Activated CD8-positive, alpha-beta memory T cell treated with anti-CD3 and anti-CD28 coated beads, Interleukin-2, amount 50 U/mL, for 48 hours (primary cell): Measurements from ENCODE around the gene ACAD10.
"Not testable (repeated sequence)": the region's sequence is repeated elsewhere in the genome, so short reads cannot be mapped to it uniquely, and the experiment has no call there.

Source experiments
- DNase-seq: peaks from one replicate; pipeline ENCODE4 v3.0.0-alpha.2; 2020

Gene ACAD10

GRCh38 chr12:111685811-111686573, at the start of gene ACAD10, which contains the start of gene BRAP:
Gene ACAD10, plus strand, starts transcription at chr12:111686053. Its CDS starts 6,657 bp downstream, at chr12:111692710.
Gene BRAP, minus strand, starts transcription at chr12:111685956. Its CDS starts 164 bp downstream, at chr12:111685792.
- peak; percentile 98 for DNase-seq

- no peak for DNase-seq
These were observed 49.5 kb upstream of the ACAD10 start for GRCh38 chr12:111636209-111636945.

- DNase-seq, result no peak
These were observed 47.3 kb upstream of the ACAD10 start for GRCh38 chr12:111638556-111638955.

GRCh38 chr12:111640506-111640905, 45.3 kb upstream of the ACAD10 start:
- DNase-seq, result no peak

GRCh38 chr12:111642681-111643426, 43.0 kb upstream of the ACAD10 start:
- DNase-seq, result no peak

GRCh38 chr12:111643427-111643826, 42.4 kb upstream of the ACAD10 start:
- DNase-seq, result no peak

GRCh38 chr12:111645433-111645832, 40.4 kb upstream of the ACAD10 start:
- DNase-seq, result no peak

- DNase-seq, result no peak
These were observed 34.9 kb upstream of the ACAD10 start for GRCh38 chr12:111650912-111651311.

- not testable (repeated sequence) for DNase-seq
These were observed 33.3 kb upstream of the ACAD10 start for GRCh38 chr12:111652530-111652929.

- DNase-seq, result no peak
These were observed 32.3 kb upstream of the ACAD10 start for GRCh38 chr12:111653596-111653995.

- DNase-seq, result no peak
These were observed 30.5 kb upstream of the ACAD10 start for GRCh38 chr12:111655356-111655755.

GRCh38 chr12:111656016-111656415, 29.8 kb upstream of the ACAD10 start:
- no peak for DNase-seq

- no peak for DNase-seq
These were observed 21.4 kb upstream of the ACAD10 start for GRCh38 chr12:111664499-111664898.

GRCh38 chr12:111664961-111665865, 20.6 kb upstream of the ACAD10 start:
- no peak for DNase-seq

GRCh38 chr12:111672822-111673381, 13.0 kb upstream of the ACAD10 start:
- no peak for DNase-seq

- DNase-seq, result no peak
These were observed 12.3 kb upstream of the ACAD10 start for GRCh38 chr12:111673503-111673902.

GRCh38 chr12:111677186-111677585, 8.7 kb upstream of the ACAD10 start:
- no peak for DNase-seq

- not testable (repeated sequence) for DNase-seq
These were observed 1.2 kb upstream of the ACAD10 start for GRCh38 chr12:111684485-111685198.

- no peak for DNase-seq
These were observed 487 bp upstream of the ACAD10 start for GRCh38 chr12:111685322-111685810.

GRCh38 chr12:111686574-111687105, 787 bp downstream of the ACAD10 start:
- DNase-seq, result no peak

GRCh38 chr12:111687255-111687654, 1.4 kb downstream of the ACAD10 start:
- no peak for DNase-seq
